Nucleus accumbens (tissue), 56 donors: Measurements from ENCODE around the gene MUSK.

Experiments used
- DNase-seq, 56 donors: peaks; one replicate each; lab custom pipeline; 2025; lab: John Stamatoyannopoulos, UW

The MUSK gene

GRCh38 chr9:110847671-110848070, 179.1 kb downstream of the MUSK start:
- no peak for DNase-seq

DNA sequence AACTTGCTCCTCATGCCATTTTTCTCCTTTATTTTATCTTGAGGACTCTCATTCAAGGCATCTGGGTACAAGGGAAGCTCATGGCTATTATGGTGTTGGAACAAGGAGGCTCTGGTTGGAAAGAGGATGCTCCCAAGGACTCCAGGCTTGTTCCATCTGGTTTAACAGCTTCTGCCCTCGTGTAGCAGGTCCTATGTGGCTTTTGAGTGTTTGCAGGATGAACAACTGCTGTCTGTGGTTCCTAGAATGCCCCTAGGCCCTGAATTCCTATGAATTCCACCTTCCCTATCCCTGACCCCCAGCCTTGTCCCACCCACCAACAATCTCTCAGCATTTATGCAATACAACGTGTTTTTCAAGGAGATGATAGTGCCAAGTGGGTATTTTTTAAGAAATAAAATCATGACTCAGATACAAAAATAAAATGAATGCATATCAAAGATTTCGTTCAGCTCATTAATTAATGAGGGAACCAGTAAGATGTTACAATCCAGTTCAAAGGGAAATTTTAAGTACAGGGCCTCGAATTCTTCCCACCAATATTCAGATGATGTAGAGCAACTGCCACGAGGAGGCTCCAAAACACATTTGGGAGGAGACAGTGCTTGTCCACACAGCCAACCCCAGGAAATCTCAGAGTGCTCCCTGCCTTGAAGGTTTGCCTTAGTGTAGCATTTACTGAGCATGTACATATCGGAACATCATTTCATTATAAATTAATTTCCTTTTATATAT, 182.0 kb downstream of the MUSK start:
- DNase-seq: no peak
